Kidney capillary endothelial cell (primary cell): Measurements from ENCODE around the gene SPATA31A1.
"Not testable (repeated sequence)": the region's sequence is repeated elsewhere in the genome, so short reads cannot be mapped to it uniquely, and the experiment has no call there.

Source experiments
- DNase-seq: peaks from one replicate; pipeline ENCODE4 v3.0.0-alpha.2; 2018; ENCODE audit warnings: low spot score

SPATA31A1 gene

GRCh38 chr9:39355369-39355768 is at the start of gene SPATA31A1:
Gene SPATA31A1, plus strand, starts transcription at chr9:39355669. Its CDS starts 62 bp downstream, at chr9:39355731.
- not testable (repeated sequence) for DNase-seq

- DNase-seq: not testable (repeated sequence)
Measured at GRCh38 chr9:39407261-39408204, 52.1 kb downstream of the SPATA31A1 start.

DNA sequence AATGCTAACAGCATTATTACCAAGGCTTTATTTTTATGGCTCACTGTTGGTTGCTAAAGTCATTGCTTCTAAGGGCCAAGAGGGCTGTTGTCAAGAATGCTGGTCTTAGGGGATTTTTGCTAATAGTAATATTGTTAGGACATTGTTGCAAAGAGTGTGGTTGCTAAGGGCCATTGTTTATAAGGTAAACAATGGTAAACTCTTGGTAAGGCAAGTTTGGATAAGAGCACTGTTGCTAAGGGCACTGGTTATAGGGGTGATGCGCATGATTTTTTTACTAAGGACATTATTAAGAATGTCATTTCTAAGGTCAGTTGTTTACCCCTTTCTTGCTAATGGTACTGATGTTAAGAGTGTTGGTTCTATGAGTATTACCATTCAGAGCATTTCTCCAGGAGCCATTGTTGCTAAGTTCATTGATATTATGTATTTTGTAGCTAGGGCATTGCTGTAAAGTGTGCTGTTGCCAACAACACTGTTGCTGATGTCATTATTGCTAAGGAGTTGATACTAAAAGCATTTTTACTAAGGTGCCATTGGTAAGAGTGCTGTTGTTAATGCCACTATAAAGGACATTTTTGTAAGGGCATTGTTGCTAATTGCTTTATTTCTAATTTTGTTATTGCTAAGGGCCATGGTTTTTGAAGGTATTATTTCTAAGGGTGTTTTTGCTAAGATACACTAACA is 55.9 kb downstream of the SPATA31A1 start:
- DNase-seq: not testable (repeated sequence)
